HG03196 (cell line): ENCODE data around the gene OGFOD1.
"Not testable (repeated sequence)": the region's sequence is repeated elsewhere in the genome, so short reads cannot be mapped to it uniquely, and the experiment has no call there.

ENCODE experiments used
- ATAC-seq: cut with Tn5 transposase; IDR thresholded peaks from one replicate; pipeline ENCODE4 v1.9.1; 2021; ENCODE audit not compliant: unreplicated experiment

OGFOD1 gene

DNA sequence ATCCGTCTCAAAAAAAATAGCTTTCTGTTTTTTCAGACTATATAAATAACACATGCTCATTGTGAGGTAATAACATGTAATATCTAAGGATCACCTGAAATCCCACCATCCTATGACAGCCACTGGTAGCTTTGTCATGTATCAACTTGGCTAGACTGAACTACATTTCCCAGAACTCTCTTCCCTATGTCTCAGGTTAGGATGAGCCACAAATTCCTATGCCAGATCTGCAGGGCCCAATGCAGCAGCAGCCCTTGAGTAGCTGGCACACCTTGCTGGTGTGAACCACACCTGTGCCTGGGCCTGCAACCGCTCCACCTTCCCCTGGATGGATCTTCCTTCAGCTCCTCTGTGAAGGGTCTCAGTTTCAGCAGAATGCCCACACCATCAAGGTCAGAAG, 28.1 kb downstream of the OGFOD1 start:
- no peak for ATAC-seq

GRCh38 chr16:56480776-56481467, 29.6 kb downstream of the OGFOD1 start:
- ATAC-seq: no peak

DNA sequence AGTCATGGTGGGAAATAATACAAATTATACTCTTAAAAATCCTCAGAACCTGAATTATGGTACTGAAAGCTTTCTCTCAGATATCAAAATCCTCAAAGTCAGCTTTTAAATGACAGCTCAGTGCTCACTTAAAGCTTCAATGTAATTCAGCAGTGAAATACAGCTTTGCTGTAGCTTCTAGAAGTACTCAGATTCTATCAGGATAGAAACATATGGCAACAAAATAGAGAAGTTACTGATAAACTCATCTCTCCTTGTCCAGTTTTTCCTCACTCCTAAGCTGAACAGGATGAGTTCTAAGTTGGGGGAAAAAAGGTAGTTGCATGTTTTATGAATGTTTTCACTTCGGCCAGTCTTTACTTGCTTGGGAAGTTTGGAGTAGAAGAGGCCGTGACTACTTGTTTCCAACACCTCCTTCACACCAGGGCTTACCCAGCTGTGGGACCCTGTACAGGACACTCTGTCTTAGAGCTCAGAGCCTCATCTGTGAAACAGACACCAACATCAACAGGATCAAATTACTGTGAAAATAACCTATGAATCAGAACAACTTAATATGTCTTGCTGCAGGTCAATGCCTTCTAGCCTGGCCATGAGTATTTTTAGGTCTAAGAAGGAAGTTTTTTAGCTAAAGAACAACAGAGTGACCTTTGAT, 30.2 kb downstream of the OGFOD1 start:
- ATAC-seq: no peak

- no peak for ATAC-seq
Measured at GRCh38 chr16:56482683-56483236, 31.4 kb downstream of the OGFOD1 start.

DNA sequence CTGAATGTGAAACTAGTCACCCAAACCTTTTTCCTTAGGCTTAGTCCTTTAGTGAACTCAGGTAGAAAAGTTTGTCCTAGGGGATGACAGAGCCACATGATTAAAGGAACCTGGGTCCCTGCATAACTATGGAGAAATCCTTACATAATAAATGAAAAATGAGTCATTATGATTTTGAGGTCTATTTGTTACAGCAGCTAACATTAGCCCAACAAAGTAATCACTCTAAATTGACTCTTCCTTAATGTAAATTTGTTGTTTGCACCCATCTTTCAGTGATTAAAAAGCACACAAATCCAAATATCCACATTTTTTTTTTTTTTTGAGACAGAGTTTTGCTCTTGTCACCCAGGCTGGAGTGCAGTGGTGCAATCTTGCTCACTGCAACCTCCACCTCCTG, 32.0 kb downstream of the OGFOD1 start:
- no peak for ATAC-seq

DNA sequence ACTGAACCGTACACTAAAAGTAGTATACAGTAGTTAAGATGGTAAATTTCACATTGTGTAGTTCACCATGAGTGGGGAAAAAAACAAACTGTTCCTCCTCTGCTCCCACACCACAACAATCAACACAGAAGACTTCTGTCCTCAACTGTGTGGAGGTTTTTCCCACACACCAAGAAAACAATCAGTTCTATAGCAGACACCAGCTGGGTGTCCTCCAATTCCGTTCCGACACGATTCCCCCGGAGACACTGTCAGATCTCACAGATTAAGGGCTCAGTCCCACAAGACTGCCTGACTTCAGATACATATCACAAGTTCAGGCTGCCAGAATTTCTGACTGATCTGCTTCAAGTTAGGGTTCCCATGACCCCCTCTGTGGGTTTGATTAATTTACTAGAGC, 36.7 kb downstream of the OGFOD1 start:
- no peak for ATAC-seq

- not testable (repeated sequence) for ATAC-seq
Measured at GRCh38 chr16:56488868-56489267, 37.5 kb downstream of the OGFOD1 start.

DNA sequence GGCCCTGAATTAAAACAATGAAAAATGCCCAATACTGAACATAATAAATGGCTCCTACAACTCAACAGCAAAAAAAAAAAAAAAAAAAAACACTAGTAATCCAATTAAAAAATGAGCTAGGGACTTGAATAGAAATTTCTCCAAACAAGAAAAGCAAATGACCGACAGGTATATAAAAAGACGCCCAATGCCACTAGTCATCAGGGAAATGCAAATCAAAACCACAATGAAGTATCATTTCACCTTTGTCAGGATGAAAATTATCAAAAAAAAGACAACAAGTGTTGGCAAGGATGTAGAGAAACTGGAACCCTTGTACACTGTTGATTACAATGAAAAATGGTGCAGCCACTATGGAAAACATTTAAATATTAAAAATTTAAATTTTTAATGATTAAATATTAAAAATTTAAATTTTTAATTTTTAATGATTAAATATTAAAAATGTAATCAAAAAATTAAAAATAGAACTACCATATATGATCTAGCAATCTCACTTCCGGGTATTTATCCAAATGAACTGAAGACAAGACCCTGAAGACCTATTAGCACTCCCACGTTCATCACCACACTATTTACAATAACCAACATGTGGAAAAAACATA, 40.4 kb downstream of the OGFOD1 start:
- ATAC-seq: no peak

DNA sequence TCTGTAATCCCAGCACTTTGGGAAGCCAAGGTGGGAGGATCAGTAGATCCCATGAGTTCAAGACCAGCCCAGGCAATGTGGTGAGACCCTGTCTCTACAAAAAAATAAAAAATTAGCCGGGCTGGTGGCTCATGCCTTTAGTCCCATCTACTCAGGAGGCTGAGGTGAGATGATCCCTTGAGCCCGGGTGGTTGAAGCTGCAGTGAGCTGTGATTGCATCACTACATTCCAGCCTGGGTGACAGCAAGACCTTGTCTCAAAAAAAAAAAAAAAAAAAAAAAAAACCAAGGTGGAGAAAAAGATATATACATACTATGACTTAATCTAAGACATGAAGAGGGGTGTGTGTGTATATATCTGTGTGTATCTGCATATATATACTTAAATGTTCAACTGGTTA, 41.8 kb downstream of the OGFOD1 start:
- ATAC-seq: no peak

DNA sequence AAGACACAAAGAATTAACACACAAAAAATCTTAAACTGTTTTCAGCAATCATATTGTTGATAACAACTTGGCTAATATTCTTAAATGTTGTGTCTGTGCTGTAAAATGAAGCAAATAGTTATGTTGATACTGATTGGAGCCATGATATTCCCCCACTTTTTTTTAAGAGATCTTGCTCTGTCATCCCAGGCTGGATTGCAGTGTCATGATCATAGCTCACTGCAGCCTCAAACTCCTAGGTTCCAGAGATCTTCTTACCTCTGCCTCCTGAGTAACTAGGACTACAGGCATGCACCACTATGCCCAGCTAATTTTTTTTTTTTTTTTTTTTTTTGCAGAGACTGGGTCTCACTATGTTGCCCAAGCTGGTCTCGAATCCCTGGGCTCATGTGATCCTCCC, 42.5 kb downstream of the OGFOD1 start:
- ATAC-seq: no peak

- ATAC-seq: no peak
Measured at GRCh38 chr16:56505181-56505580, 53.8 kb downstream of the OGFOD1 start.

DNA sequence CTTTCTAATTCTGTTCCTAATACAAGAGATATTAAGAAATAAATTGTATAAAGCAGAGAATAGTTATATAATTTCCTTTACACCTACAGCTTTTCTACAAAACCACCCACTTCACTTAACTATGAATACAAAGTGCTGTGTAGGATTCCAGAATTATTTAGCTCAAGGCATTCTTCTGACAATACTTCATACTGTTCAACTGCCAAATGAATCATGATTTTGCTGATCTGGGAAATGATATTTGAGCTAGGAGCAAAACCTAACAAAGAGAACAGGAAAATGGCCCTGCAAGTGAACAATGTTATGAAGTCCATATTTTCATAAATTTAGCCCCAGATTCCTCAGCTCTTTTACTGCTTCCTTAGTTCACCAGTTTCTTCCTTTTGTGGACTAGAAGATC, 55.6 kb downstream of the OGFOD1 start:
- ATAC-seq: no peak

DNA sequence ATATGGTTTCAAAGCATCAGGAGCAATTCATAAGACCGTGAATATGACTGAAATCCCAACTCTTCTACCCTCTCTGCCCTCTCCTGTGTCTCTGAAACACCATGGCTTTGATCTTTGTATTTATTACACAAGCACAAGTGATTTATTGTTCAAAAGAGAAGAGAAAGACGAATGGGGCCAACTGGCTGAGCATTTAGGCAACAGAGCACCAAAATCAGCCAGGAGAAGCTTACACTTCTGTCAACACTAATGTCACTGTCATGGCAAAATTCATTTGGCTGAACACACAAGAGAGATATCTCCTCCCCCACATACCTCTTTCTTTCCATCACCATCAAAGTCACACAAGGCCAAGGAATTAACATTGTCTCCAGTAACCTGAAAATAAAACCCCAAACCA, 59.2 kb downstream of the OGFOD1 start:
- no peak for ATAC-seq

- ATAC-seq: no peak
Measured at GRCh38 chr16:56512025-56512424, 60.7 kb downstream of the OGFOD1 start.

DNA sequence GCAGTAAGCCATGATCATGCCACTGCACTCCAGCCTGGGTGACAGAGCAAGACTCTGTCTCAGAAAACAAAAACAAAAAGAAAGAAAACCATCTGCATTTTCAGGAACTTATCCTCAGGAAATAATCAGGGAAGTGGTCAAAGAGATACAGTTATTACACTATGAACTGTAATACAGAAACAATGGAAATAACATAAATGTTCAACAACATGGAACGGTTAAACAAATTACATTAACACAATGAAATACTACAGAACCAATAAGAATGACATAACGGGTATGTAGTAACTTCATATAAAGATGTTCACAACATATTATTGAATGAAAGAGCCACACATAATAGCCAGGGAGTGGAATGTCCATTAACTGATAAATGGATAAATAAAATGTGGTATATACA, 61.7 kb downstream of the OGFOD1 start:
- no peak for ATAC-seq

GRCh38 chr16:56513972-56514371, 62.6 kb downstream of the OGFOD1 start:
- no peak for ATAC-seq

GRCh38 chr16:56514845-56515244, 63.5 kb downstream of the OGFOD1 start:
- ATAC-seq: no peak

GRCh38 chr16:56515665-56516064, 64.3 kb downstream of the OGFOD1 start:
- no peak for ATAC-seq

- no peak for ATAC-seq
Measured at GRCh38 chr16:56517206-56517605, 65.9 kb downstream of the OGFOD1 start.

GRCh38 chr16:56518425-56518824, 67.1 kb downstream of the OGFOD1 start:
- ATAC-seq: no peak

GRCh38 chr16:56519459-56520250, 68.3 kb downstream of the OGFOD1 start, which contains the start of gene BBS2:
BBS2 (minus strand) TSS chr16:56520024; CDS start chr16:56519862, 162 bp downstream.
- ATAC-seq: peak; percentile 80
